K562 (cell line): Measurements from ENCODE around the gene UBE2E3. TPM values are rescaled to one million over a fixed set of nuclear protein-coding genes. Genes with fewer than 3 reads are reported as not detected.
A peak's percentile ranks its signal among the peaks of the same experiment; 100 is the strongest.

ENCODE experiments used
- DPF2 ChIP-seq: fragments of 450-650 bp; IDR thresholded peaks from 2 replicates; pipeline ENCODE4 v1.6.1; 2016
- E2F3 ChIP-seq: fragments of 250-450 bp; sonication (Bioruptor Pico); IDR thresholded peaks from 2 replicates; pipeline ENCODE4 v1.4.0; 2020; ENCODE audit warnings: mild to moderate bottlenecking
- MAFK ChIP-seq: IDR thresholded peaks from 2 replicates; pipeline ENCODE4 v1.6.1; 2011; ENCODE audit warnings: low read length, improper control_type of control experiment
- MEIS2 ChIP-seq: fragments of 450-650 bp; IDR thresholded peaks from 2 replicates; pipeline ENCODE4 v1.6.1; 2014; ENCODE audit warnings: mild to moderate bottlenecking; ENCODE audit not compliant: partially characterized antibody
- NR2C2 ChIP-seq, 2 experiments: fragments of 200-800 bp in 1 of 2; sonication (Bioruptor generic) in 1 of 2; sonication (generic) in 1 of 2; formaldehyde crosslinking in 1 of 2; IDR thresholded peaks; 2 replicates each; pipeline versions ENCODE4 v1.6.1 to v1.8.0; 2016 to 2022; ENCODE audit warnings: mild to moderate bottlenecking in 1 of 2, missing compliant biosample characterization in 1 of 2, missing genetic modification characterization in 1 of 2, missing genetic modification reagents in 1 of 2
- SMAD3 ChIP-seq: fragments of 450-650 bp; formaldehyde crosslinking; conservative IDR thresholded peaks from 2 replicates; pipeline ENCODE4 v1.4.0; 2020; ENCODE audit warnings: mild to moderate bottlenecking
- TAF7 ChIP-seq: fragments of 450-650 bp; IDR thresholded peaks from 2 replicates; pipeline ENCODE4 v1.6.1; 2016; ENCODE audit warnings: missing genetic modification characterization, missing compliant biosample characterization
- ZNF76 ChIP-seq: fragments of 250-450 bp; sonication (Bioruptor Pico); IDR thresholded peaks from 2 replicates; pipeline ENCODE4 v1.4.0; 2020; ENCODE audit warnings: mild to moderate bottlenecking, moderate library complexity, borderline replicate concordance
- polyA plus RNA-seq, 8 experiments: library from polyadenylated mRNA; depleted of rRNA in 4 of 8; stranded (reverse) in 5 of 8; unstranded in 3 of 8; fragments of >200 nt; fragmentation: Nextera tagmentation in 2 of 8; fragmentation: Illumina TruSeq in 1 of 8; extraction: Ambion mirVana in 2 of 8; extraction: Trizol in 1 of 8; gene quantifications; 2 replicates each; pipeline versions ENCODE4 v1.2.1 to v1.2.3, GENCODE V29; 2011 to 2014; ENCODE audit warnings: inconsistent platforms in 1 of 8, missing spikeins in 1 of 8
- total RNA-seq, 7 experiments: library from RNA; depleted of rRNA in 6 of 7; stranded (reverse); fragments of >200 nt in 6 of 7; fragmentation: Illumina TruSeq in 2 of 7; extraction: Trizol in 2 of 7; gene quantifications; 2 replicates each; pipeline versions ENCODE4 v1.2.1 to v1.2.3, GENCODE V29; 2011 to 2021; ENCODE audit warnings: low replicate concordance in 1 of 7
- TF ChIP-seq, protein P1 (sequence below), 2 experiments: fragments of 450-650 bp in 1 of 2; sonication (generic) in 1 of 2; formaldehyde crosslinking in 1 of 2; IDR thresholded peaks in 1 of 2; conservative IDR thresholded peaks in 1 of 2; 2 replicates each; pipeline versions ENCODE4 v1.6.1 to v1.8.1; 2016 to 2023; ENCODE audit warnings: mild to moderate bottlenecking in 2 of 2, moderate library complexity in 2 of 2, inconsistent platforms in 1 of 2, missing genetic modification reagents in 1 of 2
- TF ChIP-seq, protein P2 (sequence below): fragments of 450-650 bp; formaldehyde crosslinking; IDR thresholded peaks from 2 replicates; pipeline ENCODE4 v1.4.0; 2020; ENCODE audit warnings: mild to moderate bottlenecking, mixed read lengths
- TF ChIP-seq, protein P3 (sequence below): fragments of 450-650 bp; IDR thresholded peaks from 2 replicates; pipeline ENCODE4 v1.6.1; 2014; ENCODE audit warnings: low read depth, mild to moderate bottlenecking, moderate library complexity, borderline replicate concordance
- TF ChIP-seq, protein P4 (sequence below), 2 experiments: IDR thresholded peaks in 1 of 2; conservative IDR thresholded peaks in 1 of 2; 2 replicates each; pipeline ENCODE4 v1.6.1; 2016; ENCODE audit warnings: low read depth in 2 of 2, mild to moderate bottlenecking in 1 of 2, missing compliant biosample characterization in 1 of 2, missing genetic modification characterization in 1 of 2, moderate library complexity in 1 of 2

UBE2E3 gene
- total and polyA plus RNA-seq, 9 of the 15 experiments (the other 6 are each of a cell fraction or from before 2014, with no cell fraction given), result 58.2 to 173 (median 78.0) TPM

GRCh38 chr2:180999274-180999964 is 19.0 kb downstream of the UBE2E3 start (continued):
- no peak for TF ChIP-seq NR2C2 (CRISPR knock-in tag; IDR thresholded peaks at IDR 0.05)
- no peak for TF ChIP-seq NR2C2 (tag; IDR thresholded peaks at IDR 0.05)
- TF ChIP-seq, protein P1, sequence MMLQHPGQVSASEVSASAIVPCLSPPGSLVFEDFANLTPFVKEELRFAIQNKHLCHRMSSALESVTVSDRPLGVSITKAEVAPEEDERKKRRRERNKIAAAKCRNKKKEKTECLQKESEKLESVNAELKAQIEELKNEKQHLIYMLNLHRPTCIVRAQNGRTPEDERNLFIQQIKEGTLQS (IDR thresholded peaks at IDR 0.05), result peak; percentile 28; the same call in 1 of the 2 replicates
- TF ChIP-seq, protein P1 (CRISPR knock-in tag; conservative IDR thresholded peaks at IDR 0.05), result no peak
- no peak for TF ChIP-seq TAF7 (tag)
- TF ChIP-seq MEIS2, result no peak
- TF ChIP-seq, protein P2, sequence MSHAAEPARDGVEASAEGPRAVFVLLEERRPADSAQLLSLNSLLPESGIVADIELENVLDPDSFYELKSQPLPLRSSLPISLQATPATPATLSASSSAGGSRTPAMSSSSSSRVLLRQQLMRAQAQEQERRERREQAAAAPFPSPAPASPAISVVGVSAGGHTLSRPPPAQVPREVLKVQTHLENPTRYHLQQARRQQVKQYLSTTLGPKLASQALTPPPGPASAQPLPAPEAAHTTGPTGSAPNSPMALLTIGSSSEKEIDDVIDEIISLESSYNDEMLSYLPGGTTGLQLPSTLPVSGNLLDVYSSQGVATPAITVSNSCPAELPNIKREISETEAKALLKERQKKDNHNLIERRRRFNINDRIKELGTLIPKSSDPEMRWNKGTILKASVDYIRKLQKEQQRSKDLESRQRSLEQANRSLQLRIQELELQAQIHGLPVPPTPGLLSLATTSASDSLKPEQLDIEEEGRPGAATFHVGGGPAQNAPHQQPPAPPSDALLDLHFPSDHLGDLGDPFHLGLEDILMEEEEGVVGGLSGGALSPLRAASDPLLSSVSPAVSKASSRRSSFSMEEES (CRISPR knock-in tag), result no peak
- TF ChIP-seq MAFK, result peak; percentile 53; the same call in 1 of the 2 replicates
- 0 out of 2 replicates have a peak, but pooled peaks have one; percentile 37 for TF ChIP-seq DPF2
- TF ChIP-seq ZNF76 (CRISPR knock-in tag), result no peak
- TF ChIP-seq, protein P3, sequence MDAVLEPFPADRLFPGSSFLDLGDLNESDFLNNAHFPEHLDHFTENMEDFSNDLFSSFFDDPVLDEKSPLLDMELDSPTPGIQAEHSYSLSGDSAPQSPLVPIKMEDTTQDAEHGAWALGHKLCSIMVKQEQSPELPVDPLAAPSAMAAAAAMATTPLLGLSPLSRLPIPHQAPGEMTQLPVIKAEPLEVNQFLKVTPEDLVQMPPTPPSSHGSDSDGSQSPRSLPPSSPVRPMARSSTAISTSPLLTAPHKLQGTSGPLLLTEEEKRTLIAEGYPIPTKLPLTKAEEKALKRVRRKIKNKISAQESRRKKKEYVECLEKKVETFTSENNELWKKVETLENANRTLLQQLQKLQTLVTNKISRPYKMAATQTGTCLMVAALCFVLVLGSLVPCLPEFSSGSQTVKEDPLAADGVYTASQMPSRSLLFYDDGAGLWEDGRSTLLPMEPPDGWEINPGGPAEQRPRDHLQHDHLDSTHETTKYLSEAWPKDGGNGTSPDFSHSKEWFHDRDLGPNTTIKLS, result no peak
- TF ChIP-seq E2F3 (CRISPR knock-in tag), result no peak
- TF ChIP-seq, protein P4, sequence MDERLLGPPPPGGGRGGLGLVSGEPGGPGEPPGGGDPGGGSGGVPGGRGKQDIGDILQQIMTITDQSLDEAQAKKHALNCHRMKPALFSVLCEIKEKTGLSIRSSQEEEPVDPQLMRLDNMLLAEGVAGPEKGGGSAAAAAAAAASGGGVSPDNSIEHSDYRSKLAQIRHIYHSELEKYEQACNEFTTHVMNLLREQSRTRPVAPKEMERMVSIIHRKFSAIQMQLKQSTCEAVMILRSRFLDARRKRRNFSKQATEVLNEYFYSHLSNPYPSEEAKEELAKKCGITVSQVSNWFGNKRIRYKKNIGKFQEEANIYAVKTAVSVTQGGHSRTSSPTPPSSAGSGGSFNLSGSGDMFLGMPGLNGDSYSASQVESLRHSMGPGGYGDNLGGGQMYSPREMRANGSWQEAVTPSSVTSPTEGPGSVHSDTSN (CRISPR knock-in tag; IDR thresholded peaks at IDR 0.05; ENCODE audit: low read depth), result no peak
- TF ChIP-seq, protein P4 (tag; conservative IDR thresholded peaks at IDR 0.05; ENCODE audit: low read depth), result no peak
- TF ChIP-seq SMAD3, result no peak
